Lower lobe of right lung (tissue), 2 donors: ENCODE results near the gene NFYC. TPM values are rescaled to one million over a fixed set of nuclear protein-coding genes. Genes with fewer than 3 reads are reported as not detected.
"Not testable (repeated sequence)": the region's sequence is repeated elsewhere in the genome, so short reads cannot be mapped to it uniquely, and the experiment has no call there.

Source experiments
- ATAC-seq, 2 donors: fragments of 200-7000 bp; cut with Tn5 transposase; one replicate each; pipeline ENCODE4 v1.9.1; 2020 to 2022; ENCODE audit warnings: mild to moderate bottlenecking in 2 of 2, moderate library complexity in 2 of 2
- DNase-seq: peaks from one replicate; pipeline ENCODE4 v3.0.0-alpha.2; 2020
- H3K27ac ChIP-seq: fragments of 200-600 bp; one replicate; pipeline ENCODE4 v1.8.0; 2022
- H3K27me3 ChIP-seq: fragments of 200-600 bp; one replicate; pipeline ENCODE4 v1.8.0; 2022; ENCODE audit warnings: low read depth
- H3K36me3 ChIP-seq: fragments of 200-600 bp; one replicate; pipeline ENCODE4 v1.8.0; 2022; ENCODE audit warnings: mild to moderate bottlenecking
- H3K4me1 ChIP-seq: fragments of 200-600 bp; one replicate; pipeline ENCODE4 v1.8.0; 2022
- H3K4me3 ChIP-seq: fragments of 200-600 bp; one replicate; pipeline ENCODE4 v1.8.0; 2022; ENCODE audit warnings: mild to moderate bottlenecking
- H3K9me3 ChIP-seq: fragments of 200-600 bp; one replicate; pipeline ENCODE4 v1.8.0; 2022
- intact Hi-C: fragments of 100-400 bp; cut with DNase I; formaldehyde crosslinking; loops from one replicate; pipeline ENCODE4 v1.11.0; 2022
- total RNA-seq: library from RNA; stranded (reverse); fragmentation: NEBNext Ultra II Directional; extraction: Animal tissue kit (Norgen Biotek cat#: 25700); gene quantifications from one replicate; pipeline ENCODE4 v1.2.1, GENCODE V29; 2021
- TF ChIP-seq, protein P1 (sequence below): fragments of 200-600 bp; IDR thresholded peaks from one replicate; pipeline ENCODE4 v1.8.0; 2022; ENCODE audit warnings: antibody characterized with exemption, mild to moderate bottlenecking
- donor health status: DM: no; HTN: yes; CAD: no; lungs with severe emphysema.

The NFYC gene
- total RNA-seq, 1 donor from 2014 or later: 54.2 TPM

DNA sequence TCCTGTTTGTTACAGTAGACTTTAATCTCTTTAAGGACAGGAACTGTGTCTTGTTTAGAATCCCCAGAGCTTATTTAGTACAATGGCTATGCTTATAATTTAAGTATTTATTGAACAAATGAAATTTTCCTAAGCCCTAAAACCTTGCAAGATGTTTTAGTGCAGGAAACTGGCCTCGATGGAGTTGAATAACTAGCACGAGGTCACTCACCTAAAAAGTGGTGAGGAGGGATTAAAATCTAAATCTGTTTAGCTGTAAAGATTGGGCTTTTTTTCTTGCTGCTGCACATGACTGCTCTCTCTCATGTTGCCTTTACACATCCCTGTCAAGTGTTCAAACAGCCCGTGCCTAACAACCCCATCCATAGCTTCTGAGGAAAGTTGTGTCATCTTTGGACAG lies 10.2 kb downstream of the NFYC start:
- TF ChIP-seq, protein P1, sequence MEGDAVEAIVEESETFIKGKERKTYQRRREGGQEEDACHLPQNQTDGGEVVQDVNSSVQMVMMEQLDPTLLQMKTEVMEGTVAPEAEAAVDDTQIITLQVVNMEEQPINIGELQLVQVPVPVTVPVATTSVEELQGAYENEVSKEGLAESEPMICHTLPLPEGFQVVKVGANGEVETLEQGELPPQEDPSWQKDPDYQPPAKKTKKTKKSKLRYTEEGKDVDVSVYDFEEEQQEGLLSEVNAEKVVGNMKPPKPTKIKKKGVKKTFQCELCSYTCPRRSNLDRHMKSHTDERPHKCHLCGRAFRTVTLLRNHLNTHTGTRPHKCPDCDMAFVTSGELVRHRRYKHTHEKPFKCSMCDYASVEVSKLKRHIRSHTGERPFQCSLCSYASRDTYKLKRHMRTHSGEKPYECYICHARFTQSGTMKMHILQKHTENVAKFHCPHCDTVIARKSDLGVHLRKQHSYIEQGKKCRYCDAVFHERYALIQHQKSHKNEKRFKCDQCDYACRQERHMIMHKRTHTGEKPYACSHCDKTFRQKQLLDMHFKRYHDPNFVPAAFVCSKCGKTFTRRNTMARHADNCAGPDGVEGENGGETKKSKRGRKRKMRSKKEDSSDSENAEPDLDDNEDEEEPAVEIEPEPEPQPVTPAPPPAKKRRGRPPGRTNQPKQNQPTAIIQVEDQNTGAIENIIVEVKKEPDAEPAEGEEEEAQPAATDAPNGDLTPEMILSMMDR: no peak
- DNase-seq (no peak), ATAC-seq (no peak)
- no peaks in the 10 kb centered on the region for H3K27me3 ChIP-seq
- H3K4me3 ChIP-seq: no peak overlapping the region
- no peaks in the 10 kb centered on the region for H3K36me3 ChIP-seq
- no peak overlapping the region for H3K27ac ChIP-seq
- intact Hi-C loops: no loop called here
- no peaks in the 10 kb centered on the region for H3K9me3 ChIP-seq
- H3K4me1 ChIP-seq: peaks cover 52% of the 10 kb centered on the region

DNA sequence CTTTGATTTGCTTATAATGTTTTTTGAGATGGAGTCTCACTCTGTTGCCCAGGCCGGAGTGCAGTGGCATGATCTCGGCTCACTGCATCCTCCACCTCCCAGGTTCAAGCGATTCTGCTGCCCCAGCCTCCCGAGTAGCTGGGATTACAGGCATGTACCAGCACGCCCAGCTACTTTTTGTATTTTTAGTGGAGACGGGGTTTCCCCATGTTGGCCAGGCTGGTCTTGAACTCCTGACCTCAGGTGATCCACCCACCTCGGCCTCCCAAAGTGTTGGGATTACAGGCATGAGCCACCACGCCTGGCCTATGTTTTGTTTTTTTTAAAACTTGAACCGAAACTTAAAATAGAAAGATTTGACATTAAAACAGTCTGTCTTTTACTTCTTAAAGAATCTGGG lies 11.3 kb downstream of the NFYC start:
- DNase-seq, intact Hi-C loops, H3K27ac ChIP-seq, ATAC-seq, H3K27me3 ChIP-seq, H3K36me3 ChIP-seq, H3K9me3 ChIP-seq, H3K4me3 ChIP-seq: not testable (repeated sequence)
- H3K4me1 ChIP-seq: peaks cover 42% of the 10 kb centered on the region

DNA sequence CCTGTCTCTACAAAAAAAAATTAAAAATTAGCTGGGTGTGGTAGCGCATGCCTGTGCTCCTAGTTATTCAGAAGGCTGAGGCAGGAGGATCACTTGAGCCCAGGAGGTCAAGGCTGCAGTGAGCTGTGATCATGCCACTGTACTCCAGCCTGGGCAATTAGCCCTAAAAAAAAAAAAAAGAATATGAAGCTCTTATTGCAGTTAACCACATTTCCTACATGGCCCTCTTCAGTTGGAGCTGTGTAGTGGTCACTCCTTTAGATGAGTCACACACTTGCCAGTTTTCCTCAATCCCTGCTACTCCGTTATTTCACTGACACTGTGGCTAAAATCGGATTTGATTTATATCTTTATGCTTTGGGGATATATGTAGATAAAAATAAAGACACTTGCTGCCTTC lies 11.8 kb downstream of the NFYC start:
- no peak overlapping the region for H3K4me3 ChIP-seq
- intact Hi-C loops: no loop called here
- H3K4me1 ChIP-seq: peaks cover 44% of the 10 kb centered on the region
- H3K36me3 ChIP-seq: no peaks in the 10 kb centered on the region
- ATAC-seq (peak; percentile 76 to 83), DNase-seq (no peak)
- H3K27ac ChIP-seq: no peak overlapping the region
- no peaks in the 10 kb centered on the region for H3K27me3 ChIP-seq
- no peaks in the 10 kb centered on the region for H3K9me3 ChIP-seq
- TF ChIP-seq, protein P1: no peak

DNA sequence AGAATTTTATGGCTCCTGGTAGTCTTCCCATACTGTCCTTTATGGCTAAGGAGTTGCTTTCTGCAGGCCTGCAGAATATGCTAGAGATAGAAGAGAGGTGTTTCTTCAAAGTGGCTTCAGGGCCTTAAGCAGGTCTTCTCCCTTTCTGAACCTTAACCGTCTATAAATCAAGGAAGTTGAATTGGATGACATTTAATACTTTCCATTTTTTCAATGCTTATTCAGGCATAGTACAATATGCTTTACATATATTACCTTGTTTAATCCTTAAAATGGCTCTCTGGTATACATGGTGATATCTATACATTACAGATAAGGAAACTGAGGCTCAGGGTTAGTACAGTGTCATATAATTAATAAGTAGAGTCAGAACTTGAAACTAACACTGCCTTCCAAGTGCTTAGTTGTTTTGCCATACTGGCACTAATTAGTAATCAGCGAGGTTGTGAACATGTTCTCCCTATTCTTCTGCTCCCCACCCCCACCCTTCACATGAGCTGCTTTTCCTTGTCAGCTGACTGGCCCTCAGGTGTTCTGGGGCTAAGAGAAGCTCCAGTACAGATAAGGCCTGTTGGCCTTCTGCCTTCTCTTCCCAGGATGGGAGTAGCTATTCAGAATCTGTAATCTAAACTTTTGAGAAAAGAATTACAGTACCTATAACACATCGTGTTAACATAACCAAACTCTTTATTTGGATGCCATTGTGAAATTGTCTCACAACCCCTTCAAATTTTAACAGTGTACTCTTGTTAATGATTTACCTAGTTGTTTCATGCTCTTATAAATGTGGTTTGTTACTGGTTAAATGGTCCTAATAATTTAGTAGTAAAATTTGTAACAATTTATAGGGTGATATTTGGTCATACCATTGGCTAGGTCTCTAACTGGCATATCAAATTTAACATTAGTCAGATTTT lies 13.6 kb downstream of the NFYC start:
- DNase-seq: no peak
- intact Hi-C loops: no loop called here
- TF ChIP-seq, protein P1: no peak
- no peaks in the 10 kb centered on the region for H3K36me3 ChIP-seq
- H3K4me3 ChIP-seq: no peak overlapping the region
- no peak for ATAC-seq
- no peak overlapping the region for H3K27ac ChIP-seq
- no peaks in the 10 kb centered on the region for H3K27me3 ChIP-seq
- H3K4me1 ChIP-seq: peaks cover 59% of the 10 kb centered on the region
- no peaks in the 10 kb centered on the region for H3K9me3 ChIP-seq

DNA sequence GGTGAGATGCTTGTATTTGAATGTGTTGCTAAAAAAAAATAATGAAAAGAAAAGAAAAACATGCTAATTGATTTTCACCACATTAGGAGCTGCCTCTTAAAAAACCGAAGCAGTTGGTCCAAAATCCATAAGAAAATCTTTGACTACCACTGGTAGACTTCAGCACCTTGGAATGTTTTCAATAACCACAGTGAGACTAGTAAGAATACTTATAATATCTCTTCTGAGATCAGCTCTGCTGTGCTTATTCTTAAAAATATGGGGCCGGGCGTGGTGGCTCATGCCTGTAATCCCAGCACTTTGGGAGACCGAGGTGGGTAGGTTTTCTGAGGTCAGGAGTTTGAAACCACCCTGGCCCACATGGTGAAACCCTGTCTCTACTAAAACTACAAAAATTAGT lies 15.1 kb downstream of the NFYC start:
- Histone ChIP-seq H3K27me3 (no peaks in the 10 kb centered on the region), H3K36me3 (no peaks in the 10 kb centered on the region), H3K27ac (no peak overlapping the region), H3K4me3 (no peak overlapping the region), H3K9me3 (no peaks in the 10 kb centered on the region), H3K4me1 (peaks cover 71% of the 10 kb centered on the region)
- TF ChIP-seq, protein P1: no peak
- intact Hi-C loops: no loop called here
- ATAC-seq (no peak), DNase-seq (no peak)

DNA sequence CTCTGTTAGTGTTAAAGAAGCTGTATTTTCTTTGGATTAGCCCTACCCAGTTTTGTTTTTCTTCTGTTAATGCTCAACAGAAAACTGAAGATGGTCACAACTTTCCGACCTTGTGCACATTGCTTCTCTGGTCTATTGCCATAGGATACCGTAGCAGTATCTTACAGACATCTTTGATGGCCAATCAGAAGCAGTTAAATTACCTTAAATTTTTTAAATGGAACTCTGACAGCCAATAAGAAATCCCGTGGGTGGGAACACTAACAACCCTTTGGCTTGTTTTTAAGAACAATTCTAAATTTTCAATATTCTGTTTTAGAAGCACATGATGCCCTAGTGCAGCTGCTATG lies 17.2 kb downstream of the NFYC start:
- ATAC-seq: peak; percentile 52 to 55
- H3K9me3 ChIP-seq: no peaks in the 10 kb centered on the region
- no peak for DNase-seq
- TF ChIP-seq, protein P1: no peak
- peak overlapping the region; percentile 80 for H3K27ac ChIP-seq
- no peaks in the 10 kb centered on the region for H3K27me3 ChIP-seq
- intact Hi-C loops: no loop called here
- no peaks in the 10 kb centered on the region for H3K36me3 ChIP-seq
- peaks cover 76% of the 10 kb centered on the region for H3K4me1 ChIP-seq
- H3K4me3 ChIP-seq: peak overlapping the region; percentile 60
